GOT3 (cell line): ENCODE measurements around the gene PDXP.
"Not testable (repeated sequence)": the region's sequence is repeated elsewhere in the genome, so short reads cannot be mapped to it uniquely, and the experiment has no call there.

Source experiments
- DNase-seq: peaks from one replicate; lab custom pipeline; 2025; ENCODE audit warnings: mixed read lengths; lab: John Stamatoyannopoulos, UW

PDXP gene

GRCh38 chr22:37658133-37659065, at the start of gene PDXP:
TSS of gene PDXP (plus strand) at chr22:37658723. CDS start at chr22:37658783, 60 bp downstream.
- DNase-seq, result peak; percentile 97

GRCh38 chr22:37609240-37610152, 49.0 kb upstream of the PDXP start:
- no peak for DNase-seq

- not testable (repeated sequence) for DNase-seq
These were observed 48.4 kb upstream of the PDXP start for GRCh38 chr22:37610153-37610475.

- DNase-seq, result no peak
These were observed 47.9 kb upstream of the PDXP start for GRCh38 chr22:37610480-37611129.

GRCh38 chr22:37611207-37611606, 47.3 kb upstream of the PDXP start:
- DNase-seq, result no peak

GRCh38 chr22:37616201-37617083, 42.1 kb upstream of the PDXP start:
- DNase-seq, result no peak

- DNase-seq, result no peak
These were observed 41.1 kb upstream of the PDXP start for GRCh38 chr22:37617431-37617830.

- no peak for DNase-seq
These were observed 40.4 kb upstream of the PDXP start for GRCh38 chr22:37618072-37618656.

GRCh38 chr22:37618674-37619073, 39.8 kb upstream of the PDXP start:
- DNase-seq, result no peak

- no peak for DNase-seq
These were observed 38.5 kb upstream of the PDXP start for GRCh38 chr22:37619991-37620390.

- DNase-seq, result no peak
These were observed 37.1 kb upstream of the PDXP start for GRCh38 chr22:37621352-37621860.

GRCh38 chr22:37623075-37624016, 35.2 kb upstream of the PDXP start:
- DNase-seq, result no peak

- no peak for DNase-seq
These were observed 34.5 kb upstream of the PDXP start for GRCh38 chr22:37624017-37624365.

GRCh38 chr22:37624876-37625275, 33.6 kb upstream of the PDXP start:
- no peak for DNase-seq

GRCh38 chr22:37625737-37626136, 32.8 kb upstream of the PDXP start:
- DNase-seq, result no peak

- DNase-seq, result no peak
These were observed 32.4 kb upstream of the PDXP start for GRCh38 chr22:37626144-37626543.

- no peak for DNase-seq
These were observed 31.9 kb upstream of the PDXP start for GRCh38 chr22:37626556-37627075.

GRCh38 chr22:37627121-37627520, 31.4 kb upstream of the PDXP start:
- DNase-seq, result no peak

- DNase-seq, result no peak
These were observed 31.0 kb upstream of the PDXP start for GRCh38 chr22:37627545-37627944.
